ENCODE measurements around the gene FNDC3B.

FNDC3B gene

GRCh38 chr3:172078721-172079120 lies 39.3 kb downstream of the FNDC3B start:
- no peak for TF ChIP-seq FOXP2 (optimal IDR thresholded peaks at IDR 0.05; ENCODE audit: borderline replicate concordance, extremely low read depth, extremely low read length, insufficient read depth)

- TF ChIP-seq POLR2AphosphoS5 (IDR thresholded peaks at IDR 0.05; ENCODE audit: low read depth, low read length), result no peak
- no peak for TF ChIP-seq TAF1 (IDR thresholded peaks at IDR 0.05; ENCODE audit: borderline replicate concordance, insufficient read depth, low read length)
- TF ChIP-seq SIN3A (IDR thresholded peaks at IDR 0.05; ENCODE audit: borderline replicate concordance, insufficient read depth, low read length), result no peak
Observed at GRCh38 chr3:172079326-172079976, 40.1 kb downstream of the FNDC3B start.

DNA sequence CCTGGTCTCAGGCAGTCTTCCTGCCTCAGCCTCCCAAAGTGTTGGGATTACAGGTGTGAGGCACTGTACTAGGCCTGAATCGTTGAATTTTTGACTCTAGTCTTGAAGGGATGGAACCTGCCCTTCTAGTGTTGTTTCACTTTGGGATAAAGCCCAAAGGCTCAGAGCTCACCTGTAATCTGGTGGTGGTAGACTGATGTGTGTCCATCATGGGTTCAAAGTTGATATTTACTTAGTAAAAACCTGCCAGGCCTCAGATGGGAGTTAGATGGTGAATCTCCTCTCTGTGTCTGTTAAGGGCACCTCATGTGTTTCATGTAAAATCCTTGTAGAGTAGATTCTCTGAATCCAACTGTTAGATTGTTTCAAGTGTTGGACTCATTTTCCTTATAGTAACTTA lies 41.1 kb downstream of the FNDC3B start:
- TF ChIP-seq POLR2AphosphoS5 (IDR thresholded peaks at IDR 0.05; ENCODE audit: low read depth, low read length) (no peak), TAF1 (IDR thresholded peaks at IDR 0.05; ENCODE audit: borderline replicate concordance, insufficient read depth, low read length) (no peak), SIN3A (IDR thresholded peaks at IDR 0.05; ENCODE audit: borderline replicate concordance, insufficient read depth, low read length) (no peak), FOXP2 (optimal IDR thresholded peaks at IDR 0.05; ENCODE audit: borderline replicate concordance, extremely low read depth, extremely low read length, insufficient read depth) (no peak), REST (IDR thresholded peaks at IDR 0.05; ENCODE audit: insufficient read depth in 1 of 2, low read depth in 2 of 2, low read length in 2 of 2) (no peak)

DNA sequence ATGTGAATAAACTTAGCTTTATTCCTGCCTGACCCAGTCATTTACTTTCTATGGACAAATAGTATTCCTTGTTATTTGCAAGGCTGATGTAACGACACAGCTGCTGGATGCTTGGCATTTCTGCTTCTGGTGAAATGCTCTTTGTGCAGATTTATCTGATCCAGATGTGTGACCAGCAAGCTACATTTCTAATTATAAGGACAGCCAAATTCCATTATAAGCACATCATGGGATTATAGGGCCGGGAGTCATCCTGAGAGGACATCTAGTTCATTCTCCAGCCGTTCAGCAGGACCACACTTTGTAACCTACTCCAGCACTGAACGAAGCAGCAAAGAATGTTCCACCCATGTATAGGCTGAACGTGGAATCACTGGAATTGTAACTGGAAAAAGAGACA lies 42.9 kb downstream of the FNDC3B start:
- no peak for TF ChIP-seq SIN3A (IDR thresholded peaks at IDR 0.05; ENCODE audit: borderline replicate concordance, insufficient read depth, low read length)
- TF ChIP-seq TAF1 (IDR thresholded peaks at IDR 0.05; ENCODE audit: borderline replicate concordance, insufficient read depth, low read length), result no peak

DNA sequence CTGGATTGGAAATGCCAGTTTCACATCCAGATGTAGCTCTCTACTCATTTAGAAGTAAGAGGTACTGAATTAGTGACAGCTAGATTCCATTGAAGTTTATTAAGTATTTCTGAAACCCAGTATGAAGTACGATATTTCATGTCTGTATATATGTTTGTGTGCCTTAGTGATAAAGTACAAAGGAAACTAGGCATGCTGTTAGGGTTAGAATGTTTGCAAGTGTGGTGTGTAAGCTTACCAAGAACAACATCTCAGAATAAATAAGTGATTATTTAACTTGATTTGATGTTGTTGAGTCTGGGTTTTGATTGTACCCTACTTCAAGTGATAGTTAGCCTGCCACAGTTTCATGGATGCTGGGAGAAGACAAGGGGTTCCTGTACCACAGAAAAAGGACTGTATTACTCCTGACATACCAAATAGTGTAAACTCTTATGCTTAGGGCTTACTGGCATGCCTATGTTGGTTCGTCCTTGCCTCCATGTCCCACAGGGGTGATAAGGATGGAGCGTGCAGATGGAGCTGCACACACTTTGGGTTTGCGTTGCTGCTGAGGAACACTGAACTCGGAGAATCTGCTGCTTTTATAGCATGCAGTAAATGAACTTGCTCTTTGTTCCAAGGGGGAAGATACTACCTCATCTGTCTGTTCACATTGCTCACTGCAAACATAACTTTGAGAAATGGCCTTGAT lies 43.6 kb downstream of the FNDC3B start:
- TF ChIP-seq TAF1 (IDR thresholded peaks at IDR 0.05; ENCODE audit: borderline replicate concordance, insufficient read depth, low read length), result no peak
- no peak for TF ChIP-seq REST (IDR thresholded peaks at IDR 0.05; ENCODE audit: insufficient read depth in 1 of 2, low read depth in 2 of 2, low read length in 2 of 2)
- no peak for TF ChIP-seq POLR2AphosphoS5 (IDR thresholded peaks at IDR 0.05; ENCODE audit: low read depth, low read length)
- TF ChIP-seq FOXP2 (optimal IDR thresholded peaks at IDR 0.05; ENCODE audit: borderline replicate concordance, extremely low read depth, extremely low read length, insufficient read depth), result no peak
- TF ChIP-seq SIN3A (IDR thresholded peaks at IDR 0.05; ENCODE audit: borderline replicate concordance, insufficient read depth, low read length), result no peak

GRCh38 chr3:172083995-172084409 lies 44.6 kb downstream of the FNDC3B start:
- TF ChIP-seq TAF1 (IDR thresholded peaks at IDR 0.05; ENCODE audit: borderline replicate concordance, insufficient read depth, low read length) (no peak), SIN3A (IDR thresholded peaks at IDR 0.05; ENCODE audit: borderline replicate concordance, insufficient read depth, low read length) (no peak), POLR2AphosphoS5 (IDR thresholded peaks at IDR 0.05; ENCODE audit: low read depth, low read length) (no peak), FOXP2 (optimal IDR thresholded peaks at IDR 0.05; ENCODE audit: borderline replicate concordance, extremely low read depth, extremely low read length, insufficient read depth) (no peak), REST (IDR thresholded peaks at IDR 0.05; ENCODE audit: insufficient read depth in 1 of 2, low read depth in 2 of 2, low read length in 2 of 2) (no peak)

Data from PFSK-1 (cell line).